Left colon (tissue), 2 donors: Measurements from ENCODE around the gene ANTXR2. TPM values are rescaled to one million over a fixed set of nuclear protein-coding genes. Genes with fewer than 3 reads are reported as not detected.
A peak's percentile ranks its signal among the peaks of the same experiment; 100 is the strongest.
"Not testable (repeated sequence)": the region's sequence is repeated elsewhere in the genome, so short reads cannot be mapped to it uniquely, and the experiment has no call there.

Source experiments
- ATAC-seq: fragments of 200-7000 bp; cut with Tn5 transposase; one replicate; pipeline ENCODE4 v1.9.1; 2020; ENCODE audit warnings: mild to moderate bottlenecking, moderate library complexity
- DNase-seq, 2 donors: peaks; one replicate each; pipeline ENCODE4 v3.0.0-alpha.2; 2020
- intact Hi-C, 2 donors: fragments of 100-400 bp; cut with DNase I in 1 of 2; cut with micrococcal nuclease in 1 of 2; formaldehyde crosslinking; loops; one replicate each; pipeline versions ENCODE4 v1.11.2 to v1.14.0; 2022; cut with DNase I, micrococcal nuclease
- total RNA-seq, 2 donors: library from RNA; stranded (reverse); fragmentation: NEBNext Ultra II Directional; extraction: Animal tissue kit (Norgen Biotek cat#: 25700); gene quantifications; one replicate each; pipeline ENCODE4 v1.2.1, GENCODE V29; 2021
- donor health status: DM: no; HTN: no; CAD: no.
- donor health status: DM: yes; HTN: yes; CAD: no.

Gene ANTXR2
- total RNA-seq, 2 donors from 2014 or later = 70.0 to 135 TPM

DNA sequence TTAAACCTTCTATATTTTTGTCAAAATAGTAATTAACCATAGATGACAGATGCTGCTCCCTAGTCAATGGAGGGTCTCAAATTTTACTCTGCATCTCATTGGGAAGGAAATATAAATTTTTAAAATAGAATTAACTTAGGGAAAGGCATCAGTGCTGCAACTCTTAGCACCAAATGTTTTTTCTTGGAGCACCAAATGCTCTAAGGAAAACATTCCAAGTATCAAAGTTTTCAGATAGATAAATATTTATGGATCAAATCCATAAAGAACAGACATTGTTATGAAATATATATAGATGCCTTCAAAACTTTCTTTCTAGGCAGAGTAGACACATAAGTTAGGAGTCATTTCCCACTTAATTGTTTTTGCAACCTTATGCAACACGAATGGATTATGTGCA, 168.7 kb downstream of the ANTXR2 start:
- intact Hi-C loops = no loop called here
- DNase-seq (no peak), ATAC-seq (no peak)

DNA sequence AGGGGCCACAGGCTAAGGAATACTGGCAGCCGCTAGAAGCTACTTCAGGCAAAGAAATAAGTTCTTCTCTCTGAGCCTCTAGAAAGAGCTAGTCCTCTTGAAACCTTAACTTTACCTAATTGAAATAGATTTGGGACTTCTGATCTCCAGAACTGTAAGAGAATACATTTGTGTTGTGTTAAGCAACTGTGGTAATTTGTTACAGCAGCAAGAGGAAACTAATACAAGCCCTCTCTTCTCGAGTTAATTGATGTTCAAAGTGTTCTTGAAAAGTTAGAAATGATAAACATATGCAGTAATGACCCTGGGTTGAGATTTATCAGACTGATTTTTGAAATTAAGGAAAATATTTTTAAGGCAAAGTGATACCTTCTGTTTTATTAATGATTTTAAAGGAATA, 172.8 kb downstream of the ANTXR2 start:
- ATAC-seq (no peak), DNase-seq (no peak)
- intact Hi-C loops = no loop called here

- ATAC-seq = no peak
- intact Hi-C loops = no loop called here
- DNase-seq = no peak
These were observed 173.5 kb downstream of the ANTXR2 start for GRCh38 chr4:79899481-79899880.

DNA sequence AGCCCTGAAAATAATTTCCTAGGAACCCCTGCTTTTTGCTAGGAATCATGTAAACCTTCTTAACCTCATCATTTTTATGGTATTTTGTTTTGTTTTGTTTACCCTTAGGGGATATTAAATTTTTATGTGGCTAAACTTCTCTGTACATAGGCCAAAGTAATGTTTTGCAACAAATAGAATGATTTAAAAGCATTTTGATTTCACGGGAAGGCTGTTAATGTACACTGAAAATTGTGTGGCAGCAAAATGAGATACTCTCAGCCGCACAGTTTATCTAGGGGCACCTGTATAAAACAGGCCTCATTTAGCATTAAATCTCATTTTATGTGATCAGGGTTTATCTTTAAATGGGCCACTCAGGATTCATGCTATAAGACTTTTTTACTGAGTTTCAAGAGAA, 175.0 kb downstream of the ANTXR2 start:
- no peak for ATAC-seq
- DNase-seq = no peak
- intact Hi-C loops = no loop called here

GRCh38 chr4:79897174-79897573, 175.9 kb downstream of the ANTXR2 start:
- no peak for ATAC-seq
- DNase-seq = no peak
- intact Hi-C loops = no loop called here

DNA sequence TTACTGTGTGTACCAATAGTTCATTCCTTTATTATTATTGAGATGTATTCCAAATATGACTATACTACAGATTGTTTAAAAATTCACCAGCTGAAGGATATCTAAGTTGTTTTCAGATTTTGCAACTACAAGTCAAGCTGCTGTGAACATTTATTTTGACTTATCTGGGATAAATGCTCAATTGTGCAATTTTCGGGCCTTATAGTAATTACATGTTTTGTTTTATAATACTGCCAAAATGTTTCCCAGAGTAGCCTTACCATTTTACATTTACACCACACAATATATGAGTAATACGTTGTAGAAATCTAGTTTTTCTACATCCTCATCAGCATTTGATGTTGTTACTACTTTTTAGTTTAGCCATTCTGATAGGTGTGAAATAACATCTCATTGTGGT, 179.6 kb downstream of the ANTXR2 start:
- ATAC-seq (no peak), DNase-seq (no peak)
- intact Hi-C loops = no loop called here

DNA sequence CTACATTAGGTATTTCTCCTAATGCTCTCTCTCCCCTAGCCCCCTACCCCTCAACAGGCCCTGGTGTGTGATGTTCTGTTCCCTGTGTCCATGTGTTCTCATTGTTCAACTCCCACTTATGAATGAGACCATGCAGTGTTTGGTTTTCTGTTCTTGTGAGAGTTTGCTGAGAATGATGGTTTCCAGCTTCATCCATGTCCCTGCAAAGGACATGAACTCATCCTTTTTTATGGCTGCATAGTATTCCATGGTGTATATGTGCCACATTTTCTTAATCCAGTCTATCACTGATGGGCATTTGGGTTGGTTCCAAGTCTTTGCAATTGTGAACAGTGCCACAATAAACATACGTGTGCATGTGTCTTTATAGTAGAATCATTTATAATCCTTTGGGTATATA, 184.0 kb downstream of the ANTXR2 start:
- ATAC-seq, intact Hi-C loops, DNase-seq: not testable (repeated sequence)

- DNase-seq = no peak
- intact Hi-C loops = no loop called here
- no peak for ATAC-seq
These were observed 186.5 kb downstream of the ANTXR2 start for GRCh38 chr4:79886557-79886956.

DNA sequence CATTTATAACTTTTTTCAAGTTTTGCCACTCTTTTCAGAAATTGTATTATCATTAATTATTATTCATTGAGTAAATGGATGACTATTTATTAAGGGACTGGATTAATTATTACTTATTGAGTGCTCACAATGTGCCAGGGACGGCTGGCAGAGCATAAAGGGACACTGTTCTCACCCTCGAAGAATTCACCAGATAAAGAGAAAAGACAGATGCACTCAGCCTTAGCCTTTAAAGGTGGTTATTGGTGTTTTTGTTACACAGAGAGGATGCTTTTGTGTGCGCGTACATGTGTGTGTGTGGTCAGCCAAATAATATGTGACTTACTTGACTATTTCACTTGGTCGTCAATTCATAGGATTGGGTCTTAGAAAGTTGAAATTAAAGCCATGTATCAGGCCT, 187.0 kb downstream of the ANTXR2 start:
- no peak for ATAC-seq
- intact Hi-C loops = no loop called here
- no peak for DNase-seq

- intact Hi-C loops = no loop called here
- ATAC-seq (no peak), DNase-seq (no peak)
These were observed 189.7 kb downstream of the ANTXR2 start for GRCh38 chr4:79883290-79883689.

GRCh38 chr4:79882806-79883205, 190.2 kb downstream of the ANTXR2 start:
- DNase-seq (no peak), ATAC-seq (no peak)
- intact Hi-C loops = no loop called here

- intact Hi-C loops = no loop called here
- no peak for ATAC-seq
- DNase-seq = no peak
These were observed 191.6 kb downstream of the ANTXR2 start for GRCh38 chr4:79881407-79881806.

DNA sequence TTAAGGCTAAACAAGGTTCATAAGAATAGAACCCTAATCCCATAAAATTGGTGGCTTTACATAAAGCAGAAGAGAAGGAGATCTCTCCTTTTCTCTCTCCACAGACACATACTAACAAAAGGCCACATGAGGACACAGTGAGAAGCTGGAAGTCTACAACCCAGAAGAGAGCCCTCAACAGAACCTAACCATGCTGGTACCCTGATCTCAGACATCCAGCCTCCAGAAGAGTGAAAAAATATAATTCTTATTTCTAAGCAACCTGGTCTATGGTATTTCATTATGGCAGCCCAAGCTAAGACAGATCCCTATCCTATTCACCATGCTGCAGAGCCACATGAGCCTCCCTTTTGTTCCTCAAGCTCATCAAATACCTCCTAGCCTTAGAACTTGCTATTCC, 195.5 kb downstream of the ANTXR2 start:
- DNase-seq (no peak), ATAC-seq (no peak)
- intact Hi-C loops = no loop called here

DNA sequence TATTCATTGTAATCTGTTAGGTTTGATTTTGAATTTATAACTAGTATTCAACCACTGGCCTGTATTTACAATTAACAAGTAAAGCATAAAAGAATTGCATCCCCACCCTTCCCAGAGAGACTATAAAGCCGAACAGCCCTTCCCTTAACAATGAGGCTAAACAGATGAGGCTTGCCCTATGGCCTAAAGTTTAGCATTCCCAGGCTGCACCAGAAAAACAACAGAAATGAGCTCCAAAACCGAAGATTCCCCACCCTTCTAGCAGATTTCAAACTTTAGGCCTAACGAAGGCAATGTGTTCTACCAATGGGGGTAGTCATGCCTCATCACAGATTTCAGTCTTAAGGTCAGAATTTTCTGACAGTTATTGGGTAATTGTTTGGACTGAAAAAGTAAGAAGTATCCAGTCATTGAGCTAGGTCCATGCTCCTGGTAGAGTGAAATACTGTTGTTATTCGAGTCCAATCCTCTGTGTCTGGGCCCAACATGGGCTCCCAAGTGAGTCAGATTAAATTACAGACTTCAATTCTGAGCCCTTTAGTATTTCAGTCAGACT, 197.6 kb downstream of the ANTXR2 start:
- DNase-seq = no peak
- ATAC-seq = peak; percentile 68
- intact Hi-C loops = no loop called here

- no peak for DNase-seq
- intact Hi-C loops = no loop called here
- ATAC-seq = no peak
These were observed 198.8 kb downstream of the ANTXR2 start for GRCh38 chr4:79874197-79874596.

- intact Hi-C loops = no loop called here
- no peak for ATAC-seq
These were observed 200.3 kb downstream of the ANTXR2 start for GRCh38 chr4:79872738-79873137.

DNA sequence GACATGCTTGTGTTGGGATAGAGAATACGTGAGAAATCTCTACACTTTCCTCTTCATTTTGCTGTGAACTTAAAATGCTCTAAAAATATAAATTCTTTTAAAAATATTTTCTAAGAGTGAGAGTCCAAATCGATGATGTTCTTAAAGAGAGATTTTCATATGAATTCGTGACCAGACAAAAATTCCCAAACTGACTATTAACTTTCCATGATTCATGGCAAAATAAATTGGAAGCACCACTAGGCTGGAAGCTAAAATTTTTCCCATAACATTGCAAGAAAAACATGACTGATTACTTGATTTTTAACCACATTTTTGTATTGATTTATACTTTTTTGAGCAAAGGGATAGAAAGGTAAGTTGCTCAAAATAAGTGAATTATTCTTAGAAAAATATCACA, 201.1 kb downstream of the ANTXR2 start:
- intact Hi-C loops = no loop called here
- no peak for ATAC-seq
- no peak for DNase-seq

More at GRCh38 chr4:79872738-79873137, 200.3 kb downstream of the ANTXR2 start:
- DNase-seq = no peak

- ATAC-seq (no peak), DNase-seq (no peak)
- intact Hi-C loops = no loop called here
These were observed 203.3 kb downstream of the ANTXR2 start for GRCh38 chr4:79869597-79870237.

DNA sequence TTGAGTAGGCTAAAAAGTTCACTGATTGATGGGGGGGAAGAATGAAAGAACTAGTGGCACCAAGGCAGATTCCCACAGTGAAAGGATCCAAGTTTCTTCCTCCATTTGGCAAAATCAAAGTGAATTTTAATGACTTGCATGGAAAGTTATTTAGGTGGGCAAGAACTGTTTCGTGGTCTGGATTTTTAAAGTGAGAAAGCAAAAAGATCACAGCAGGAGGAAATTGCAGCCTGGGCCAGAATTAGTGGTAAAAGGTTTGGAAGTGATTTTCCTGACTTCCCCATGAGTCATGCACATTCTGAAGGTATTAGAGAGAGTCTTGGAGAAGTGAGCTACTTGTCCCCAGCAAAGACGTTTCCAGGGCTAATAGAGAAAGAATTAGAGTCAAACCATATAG, 207.8 kb downstream of the ANTXR2 start:
- no peak for ATAC-seq
- intact Hi-C loops = no loop called here

DNA sequence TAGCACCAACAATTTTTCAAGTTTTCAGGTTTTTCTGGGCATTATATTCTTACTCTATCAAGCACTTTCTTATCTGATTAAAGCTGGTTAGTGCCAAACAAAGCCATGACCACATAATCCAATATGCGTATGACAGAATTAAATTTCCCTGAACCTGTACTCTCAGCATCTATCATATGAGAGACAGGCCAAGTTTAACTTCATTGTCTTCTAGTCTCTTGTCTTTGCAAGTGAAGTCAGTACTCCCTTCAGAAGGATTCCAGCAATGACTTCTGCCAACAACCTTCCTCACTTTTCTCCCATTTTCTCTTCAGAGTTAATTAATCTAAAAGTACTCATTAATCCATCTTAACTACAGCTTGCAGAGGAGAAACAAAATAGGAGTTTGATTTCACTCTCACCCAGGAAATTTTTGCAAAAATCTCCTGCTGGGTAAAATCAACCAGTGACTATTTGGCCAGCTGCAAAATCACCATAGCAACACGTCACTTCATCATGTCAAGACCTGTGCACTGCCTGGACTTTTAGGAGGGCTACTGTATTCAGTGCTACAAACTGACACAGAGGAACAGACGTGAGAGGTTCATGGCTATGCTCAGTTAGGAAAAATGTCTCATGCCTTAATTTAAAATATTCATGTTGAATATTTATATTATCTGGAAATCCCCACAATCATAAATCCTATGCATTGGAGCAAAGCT, 208.4 kb downstream of the ANTXR2 start:
- ATAC-seq = no peak
- intact Hi-C loops = no loop called here
- no peak for DNase-seq

More for the DNA sequence above, 207.8 kb downstream of the ANTXR2 start:
- no peak for DNase-seq

DNA sequence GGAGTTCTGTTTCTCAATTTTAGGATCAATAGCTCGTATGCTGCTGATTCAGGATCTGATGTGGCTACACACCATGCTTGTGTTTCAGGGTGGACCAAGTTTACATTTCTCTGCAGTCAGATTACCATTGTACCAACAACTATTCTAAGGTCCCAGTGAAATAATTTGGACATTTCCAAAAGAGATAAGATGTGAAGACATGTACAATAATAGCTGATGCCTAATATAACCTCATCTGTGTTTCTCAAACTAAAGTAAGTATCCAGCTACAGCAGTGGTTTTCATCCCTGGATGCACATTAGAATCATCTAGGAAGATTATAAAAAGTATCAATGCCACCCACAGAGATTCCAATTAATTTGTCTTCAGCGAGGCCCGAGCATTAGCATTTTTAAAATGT, 209.7 kb downstream of the ANTXR2 start:
- DNase-seq (no peak), ATAC-seq (no peak)
- intact Hi-C loops = no loop called here
